Midbrain (tissue), 1 donor: Measurements from ENCODE around the gene FXYD6.
A peak's percentile ranks its signal among the peaks of the same experiment; 100 is the strongest.
"Not testable (repeated sequence)": the region's sequence is repeated elsewhere in the genome, so short reads cannot be mapped to it uniquely, and the experiment has no call there.

Source experiments
- DNase-seq: peaks from one replicate; lab custom pipeline; 2025; lab: John Stamatoyannopoulos, UW

The FXYD6 gene, protein sequence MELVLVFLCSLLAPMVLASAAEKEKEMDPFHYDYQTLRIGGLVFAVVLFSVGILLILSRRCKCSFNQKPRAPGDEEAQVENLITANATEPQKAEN

DNA sequence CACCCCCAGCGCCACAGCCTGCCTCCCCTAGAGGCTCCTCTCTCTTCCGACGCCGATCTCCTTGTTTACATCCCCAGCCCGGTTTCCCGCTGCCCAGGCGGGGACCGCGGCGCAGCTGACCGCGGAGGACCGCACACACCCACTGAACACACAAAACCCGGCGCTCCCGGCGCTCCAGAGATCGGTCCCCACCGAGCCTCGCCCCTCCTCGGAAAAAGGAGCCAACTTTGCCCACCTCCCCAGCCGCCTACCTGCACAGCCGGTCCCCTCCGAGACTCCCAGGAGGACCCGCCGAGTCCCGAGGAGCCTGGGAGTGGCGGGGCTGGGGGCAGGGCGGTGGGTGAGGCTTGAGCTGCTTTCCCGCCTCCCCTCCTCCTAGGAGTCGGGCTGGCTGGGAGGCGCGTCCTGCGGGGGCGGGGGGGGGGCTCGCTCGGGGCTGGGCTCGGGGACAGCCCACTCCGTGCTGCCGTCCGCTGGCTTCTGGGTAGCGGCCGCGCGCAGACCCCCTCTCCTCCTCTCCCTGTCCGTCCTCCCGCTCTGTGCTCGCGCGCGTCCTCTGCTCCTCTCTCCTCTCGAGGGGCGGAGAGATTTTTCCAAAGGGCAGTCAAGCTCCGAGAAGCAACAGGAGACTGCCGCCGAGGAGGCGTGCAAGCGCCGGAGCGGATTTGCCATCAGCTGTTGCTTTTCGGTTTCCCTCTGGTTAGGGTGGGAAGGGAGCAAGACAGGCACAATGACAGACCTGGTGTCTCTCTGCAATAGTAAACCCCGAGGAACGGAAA, at the start of gene FXYD6:
TSS of gene FXYD6 (minus strand) at position 318 of the 779 bp plus-strand sequence. CDS start 33,882 bp downstream, outside the sequence.
- peak; percentile 37 for DNase-seq

GRCh38 chr11:117926166-117926565, 49.7 kb upstream of the FXYD6 start:
- DNase-seq: not testable (repeated sequence)

GRCh38 chr11:117925198-117925925, 48.9 kb upstream of the FXYD6 start:
- DNase-seq: no peak

- no peak for DNase-seq
These were observed 48.2 kb upstream of the FXYD6 start for GRCh38 chr11:117924631-117925170.

DNA sequence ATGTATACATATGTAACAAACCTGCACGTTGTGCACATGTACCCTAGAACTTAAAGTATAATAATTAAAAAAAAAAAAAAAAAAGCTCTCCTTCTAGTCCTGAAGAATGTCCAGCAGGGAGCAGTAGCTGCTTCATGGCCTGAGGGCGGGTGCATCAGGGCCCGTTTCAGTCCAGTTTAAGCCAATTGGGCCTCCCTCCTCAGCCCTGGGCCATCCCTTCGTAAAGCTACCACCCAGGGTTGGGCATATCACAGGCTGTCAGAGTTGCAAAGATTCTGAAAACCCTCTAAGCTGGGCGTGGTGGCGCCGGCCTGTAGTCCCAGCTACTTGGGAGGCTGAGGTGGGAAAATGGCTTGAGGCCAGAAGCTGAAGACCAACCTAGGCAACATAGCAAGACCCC, 47.3 kb upstream of the FXYD6 start:
- DNase-seq: no peak

DNA sequence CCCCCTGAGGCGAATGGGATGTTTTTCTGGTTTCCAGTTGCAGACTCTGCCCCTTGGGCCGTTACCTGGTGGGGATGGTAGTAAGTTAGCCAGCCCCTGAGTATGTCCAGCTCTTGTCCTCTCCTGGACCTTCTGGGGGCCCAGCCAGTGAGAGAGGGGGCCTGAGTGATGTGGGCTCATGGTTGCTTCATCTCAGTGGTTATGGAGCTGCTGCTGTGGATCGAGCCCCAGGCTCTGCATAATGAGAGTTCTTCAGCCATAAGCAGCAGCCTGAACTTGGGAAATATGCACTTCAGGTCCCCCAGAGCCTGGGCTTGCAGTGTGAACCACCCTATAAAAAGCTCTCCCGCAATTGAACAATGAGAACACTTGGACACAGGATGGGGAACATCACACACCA, 46.8 kb upstream of the FXYD6 start:
- DNase-seq: no peak

GRCh38 chr11:117921893-117922292, 45.4 kb upstream of the FXYD6 start:
- DNase-seq: no peak

- DNase-seq: no peak
These were observed 45.0 kb upstream of the FXYD6 start for GRCh38 chr11:117921456-117921855.

DNA sequence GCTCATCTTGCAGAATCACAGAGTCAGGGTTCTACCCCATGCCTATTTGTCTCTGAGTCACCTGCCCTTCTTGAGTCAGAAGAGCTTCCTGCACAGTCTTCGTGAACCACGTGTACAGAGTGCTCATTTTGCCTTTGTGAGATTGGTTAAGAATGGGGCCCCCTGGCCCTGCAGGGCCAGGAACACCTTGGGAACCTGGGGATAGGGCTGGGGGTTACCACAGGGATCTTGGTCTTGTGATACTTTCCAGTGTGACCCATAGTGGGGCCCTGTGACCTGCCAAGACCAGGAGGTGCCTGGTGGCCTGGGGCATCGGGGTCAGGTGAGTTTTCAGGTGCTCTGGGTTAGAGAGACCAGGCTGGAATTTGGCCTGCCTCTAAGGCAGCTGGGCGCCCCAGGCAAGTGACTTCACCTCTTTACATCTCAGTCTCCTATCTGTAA, 43.3 kb upstream of the FXYD6 start:
- no peak for DNase-seq

DNA sequence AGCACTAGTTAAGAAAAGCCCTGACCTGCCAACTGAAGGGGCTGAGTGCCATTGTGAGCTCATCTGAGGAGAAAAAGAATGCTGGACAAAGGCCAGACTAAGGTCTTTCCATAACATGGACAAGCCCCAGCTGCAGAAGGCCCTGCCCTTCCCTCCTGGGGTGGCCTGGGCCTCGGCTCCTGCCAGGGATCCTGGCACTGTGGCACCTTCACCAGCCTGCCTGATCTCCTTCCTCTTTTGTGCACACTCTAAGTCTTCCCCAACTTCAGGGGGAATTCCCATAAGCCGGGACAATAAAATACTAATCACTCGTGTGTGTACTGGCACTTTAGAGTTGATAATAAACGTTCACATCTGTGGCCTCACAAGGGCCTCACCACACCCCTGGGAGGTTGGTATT, 42.9 kb upstream of the FXYD6 start:
- DNase-seq: no peak

- DNase-seq: no peak
These were observed 42.2 kb upstream of the FXYD6 start for GRCh38 chr11:117918366-117919255.

- DNase-seq: no peak
These were observed 41.2 kb upstream of the FXYD6 start for GRCh38 chr11:117917591-117918151.

- DNase-seq: no peak
These were observed 40.5 kb upstream of the FXYD6 start for GRCh38 chr11:117916956-117917355.

- no peak for DNase-seq
These were observed 39.3 kb upstream of the FXYD6 start for GRCh38 chr11:117915672-117916235.

- DNase-seq: no peak
These were observed 38.6 kb upstream of the FXYD6 start for GRCh38 chr11:117914991-117915618.

- no peak for DNase-seq
These were observed 37.9 kb upstream of the FXYD6 start for GRCh38 chr11:117914398-117914761.

GRCh38 chr11:117913736-117914397, 37.4 kb upstream of the FXYD6 start:
- DNase-seq: no peak

- DNase-seq: no peak
These were observed 36.0 kb upstream of the FXYD6 start for GRCh38 chr11:117912497-117912896.

DNA sequence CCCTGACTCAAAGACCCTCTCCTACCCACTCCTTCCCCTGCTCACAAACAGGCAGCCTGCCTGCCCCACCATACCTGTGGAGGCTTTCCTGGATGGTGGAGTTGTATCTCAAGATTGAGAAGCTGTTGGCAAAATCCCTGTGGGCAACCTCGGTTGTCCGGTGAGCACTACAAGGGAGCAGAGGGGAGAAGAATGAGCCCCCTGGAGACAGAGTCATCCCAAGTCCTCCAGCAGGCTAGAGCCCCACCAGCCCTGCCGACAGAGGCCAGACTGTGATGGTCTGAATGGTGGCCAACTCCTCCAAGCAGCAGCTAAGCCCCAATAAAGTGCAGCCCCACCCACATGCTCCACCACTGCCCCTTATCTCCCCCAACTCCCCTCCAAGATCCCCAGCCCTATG, 35.2 kb upstream of the FXYD6 start:
- no peak for DNase-seq
